Astrocyte (in vitro differentiated cells and primary cell): ENCODE results near the gene PTPN6. TPM values are rescaled to one million over a fixed set of nuclear protein-coding genes. Genes with fewer than 3 reads are reported as not detected.
A peak's percentile ranks its signal among the peaks of the same experiment; 100 is the strongest.

Experiments
- DNase-seq: peaks from one replicate; pipeline ENCODE4 v3.0.0-alpha.2; 2010; ENCODE audit warnings: low read depth
- FAIRE-seq: peaks from 2 replicates; lab custom pipeline; 2011; peaks lifted over from hg19 to GRCh38; lab: Jason Lieb, UNC
- H2AFZ ChIP-seq: 2 replicates; pipeline ENCODE4 v1.6.0; 2012; ENCODE audit warnings: low read depth, low read length, inconsistent platforms
- H3K27ac ChIP-seq: 2 replicates; pipeline ENCODE4 v1.5.1; 2011; ENCODE audit warnings: low read depth, low read length, inconsistent platforms
- H3K27me3 ChIP-seq: 2 replicates; pipeline ENCODE4 v1.6.0; 2011; ENCODE audit warnings: low read length, inconsistent platforms; ENCODE audit not compliant: insufficient read depth
- H3K36me3 ChIP-seq: 2 replicates; pipeline ENCODE4 v1.5.1; 2011; ENCODE audit warnings: low read length, inconsistent platforms; ENCODE audit not compliant: insufficient read depth
- H3K4me1 ChIP-seq: 2 replicates; pipeline ENCODE4 v1.5.1; 2011; ENCODE audit warnings: low read length, inconsistent platforms; ENCODE audit not compliant: insufficient read depth
- H3K4me2 ChIP-seq: 2 replicates; pipeline ENCODE4 v1.6.0; 2012; ENCODE audit warnings: low read length, inconsistent platforms
- H3K4me3 ChIP-seq: 2 replicates; pipeline ENCODE4 v1.5.1; 2011; ENCODE audit warnings: low read depth, mild to moderate bottlenecking, low read length, inconsistent platforms; ENCODE audit not compliant: insufficient read depth
- H3K79me2 ChIP-seq: 2 replicates; pipeline ENCODE4 v1.6.0; 2012; ENCODE audit warnings: mild to moderate bottlenecking, low read length, inconsistent platforms; ENCODE audit not compliant: insufficient read depth
- H3K9ac ChIP-seq: 2 replicates; pipeline ENCODE4 v1.6.0; 2012; ENCODE audit warnings: mild to moderate bottlenecking, low read length, inconsistent platforms
- H3K9me3 ChIP-seq: 2 replicates; pipeline ENCODE4 v1.5.1; 2012; ENCODE audit warnings: low read depth, mild to moderate bottlenecking, low read length, inconsistent platforms; ENCODE audit not compliant: insufficient read depth
- H4K20me1 ChIP-seq: 2 replicates; pipeline ENCODE4 v1.6.0; 2012; ENCODE audit warnings: low read length, inconsistent platforms; ENCODE audit not compliant: insufficient read depth
- H3K27ac Mint-ChIP-seq: one replicate; pipeline ENCODE4 v1.8.0; 2021; ENCODE audit warnings: mild to moderate bottlenecking, mixed read lengths; ENCODE audit not compliant: unreplicated experiment
- H3K27me3 Mint-ChIP-seq: one replicate; pipeline ENCODE4 v1.8.0; 2021; ENCODE audit warnings: low read depth, mixed read lengths; ENCODE audit not compliant: unreplicated experiment
- H3K36me3 Mint-ChIP-seq: one replicate; pipeline ENCODE4 v1.8.0; 2021; ENCODE audit warnings: low read depth, mixed read lengths; ENCODE audit not compliant: unreplicated experiment
- H3K4me1 Mint-ChIP-seq: one replicate; pipeline ENCODE4 v1.8.0; 2021; ENCODE audit warnings: low read depth, mixed read lengths; ENCODE audit not compliant: unreplicated experiment
- H3K4me3 Mint-ChIP-seq: one replicate; pipeline ENCODE4 v1.8.0; 2021; ENCODE audit warnings: mild to moderate bottlenecking, moderate library complexity, mixed read lengths; ENCODE audit not compliant: unreplicated experiment
- H3K9me3 Mint-ChIP-seq: one replicate; pipeline ENCODE4 v1.8.0; 2021; ENCODE audit warnings: mild to moderate bottlenecking, mixed read lengths; ENCODE audit not compliant: unreplicated experiment
- EZH2 ChIP-seq: IDR thresholded peaks from 2 replicates; pipeline ENCODE4 v1.6.1; 2012; ENCODE audit warnings: mild to moderate bottlenecking, low read length, inconsistent platforms; ENCODE audit not compliant: insufficient read depth
- total RNA-seq: library from RNA; stranded (reverse); gene quantifications from 2 replicates; pipeline ENCODE4 v1.2.1, GENCODE V29; 2021
- TF ChIP-seq, protein P1 (sequence below): IDR thresholded peaks from 2 replicates; pipeline ENCODE4 v1.5.1; 2011; ENCODE audit warnings: low read depth, mild to moderate bottlenecking, inconsistent platforms, low read length, moderate library complexity; ENCODE audit not compliant: insufficient read depth

PTPN6 gene
- total RNA-seq, 1 donor from 2014 or later: 8.9 TPM

DNA sequence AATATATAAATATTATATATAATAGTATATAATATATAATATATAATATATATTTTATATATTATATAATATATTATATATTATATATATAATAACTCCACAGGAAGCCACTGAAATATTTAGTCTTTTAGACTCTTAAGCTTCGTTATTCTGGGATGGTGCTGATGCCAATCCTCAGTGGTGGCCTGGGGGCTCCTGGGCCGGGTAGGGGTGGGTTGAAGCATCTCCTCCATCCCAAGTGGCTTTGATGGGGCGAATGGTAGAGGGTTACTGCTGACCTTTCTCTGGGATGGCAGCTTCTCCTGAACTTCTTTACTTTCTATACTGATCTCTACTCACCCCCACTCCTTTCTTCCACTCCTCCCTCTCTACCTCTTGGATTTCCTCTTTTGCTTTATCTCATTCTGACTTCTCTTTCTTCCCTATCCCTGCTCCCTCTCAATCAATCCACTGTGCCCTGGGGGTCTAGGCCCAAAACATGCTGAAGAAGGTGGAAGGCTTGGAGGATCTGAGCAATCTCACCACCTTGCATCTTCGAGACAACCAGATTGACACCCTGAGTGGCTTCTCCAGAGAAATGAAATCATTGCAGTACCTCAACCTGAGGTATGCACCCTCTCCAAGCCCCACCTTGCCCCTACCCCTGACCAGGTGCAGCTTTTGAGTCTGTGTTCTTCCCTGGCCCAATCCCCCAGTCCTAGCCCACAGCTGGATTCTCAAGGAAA, 41.6 kb upstream of the PTPN6 start:
- H3K4me1 Mint-ChIP-seq: peaks cover 1% of the 10 kb centered on the region
- Histone ChIP-seq H3K27me3 (no peaks in the 10 kb centered on the region), H4K20me1 (no peaks in the 10 kb centered on the region), H3K4me2 (no peak overlapping the region), H3K9ac (no peak overlapping the region), H3K9me3 (no peaks in the 10 kb centered on the region), H3K4me3 (no peak overlapping the region), H3K36me3 (no peaks in the 10 kb centered on the region), H2AFZ (no peak overlapping the region), H3K4me1 (peaks cover 11% of the 10 kb centered on the region), H3K79me2 (no peaks in the 10 kb centered on the region), H3K27ac (no peak overlapping the region)
- peaks cover 5% of the 10 kb centered on the region for H3K27me3 Mint-ChIP-seq
- H3K36me3 Mint-ChIP-seq: no peaks in the 10 kb centered on the region
- no peak for FAIRE-seq
- TF ChIP-seq, protein P1, sequence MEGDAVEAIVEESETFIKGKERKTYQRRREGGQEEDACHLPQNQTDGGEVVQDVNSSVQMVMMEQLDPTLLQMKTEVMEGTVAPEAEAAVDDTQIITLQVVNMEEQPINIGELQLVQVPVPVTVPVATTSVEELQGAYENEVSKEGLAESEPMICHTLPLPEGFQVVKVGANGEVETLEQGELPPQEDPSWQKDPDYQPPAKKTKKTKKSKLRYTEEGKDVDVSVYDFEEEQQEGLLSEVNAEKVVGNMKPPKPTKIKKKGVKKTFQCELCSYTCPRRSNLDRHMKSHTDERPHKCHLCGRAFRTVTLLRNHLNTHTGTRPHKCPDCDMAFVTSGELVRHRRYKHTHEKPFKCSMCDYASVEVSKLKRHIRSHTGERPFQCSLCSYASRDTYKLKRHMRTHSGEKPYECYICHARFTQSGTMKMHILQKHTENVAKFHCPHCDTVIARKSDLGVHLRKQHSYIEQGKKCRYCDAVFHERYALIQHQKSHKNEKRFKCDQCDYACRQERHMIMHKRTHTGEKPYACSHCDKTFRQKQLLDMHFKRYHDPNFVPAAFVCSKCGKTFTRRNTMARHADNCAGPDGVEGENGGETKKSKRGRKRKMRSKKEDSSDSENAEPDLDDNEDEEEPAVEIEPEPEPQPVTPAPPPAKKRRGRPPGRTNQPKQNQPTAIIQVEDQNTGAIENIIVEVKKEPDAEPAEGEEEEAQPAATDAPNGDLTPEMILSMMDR: no peak
- no peak for TF ChIP-seq EZH2
- H3K27ac Mint-ChIP-seq: no peak overlapping the region
- no peaks in the 10 kb centered on the region for H3K9me3 Mint-ChIP-seq
- no peak overlapping the region for H3K4me3 Mint-ChIP-seq
- DNase-seq: no peak

DNA sequence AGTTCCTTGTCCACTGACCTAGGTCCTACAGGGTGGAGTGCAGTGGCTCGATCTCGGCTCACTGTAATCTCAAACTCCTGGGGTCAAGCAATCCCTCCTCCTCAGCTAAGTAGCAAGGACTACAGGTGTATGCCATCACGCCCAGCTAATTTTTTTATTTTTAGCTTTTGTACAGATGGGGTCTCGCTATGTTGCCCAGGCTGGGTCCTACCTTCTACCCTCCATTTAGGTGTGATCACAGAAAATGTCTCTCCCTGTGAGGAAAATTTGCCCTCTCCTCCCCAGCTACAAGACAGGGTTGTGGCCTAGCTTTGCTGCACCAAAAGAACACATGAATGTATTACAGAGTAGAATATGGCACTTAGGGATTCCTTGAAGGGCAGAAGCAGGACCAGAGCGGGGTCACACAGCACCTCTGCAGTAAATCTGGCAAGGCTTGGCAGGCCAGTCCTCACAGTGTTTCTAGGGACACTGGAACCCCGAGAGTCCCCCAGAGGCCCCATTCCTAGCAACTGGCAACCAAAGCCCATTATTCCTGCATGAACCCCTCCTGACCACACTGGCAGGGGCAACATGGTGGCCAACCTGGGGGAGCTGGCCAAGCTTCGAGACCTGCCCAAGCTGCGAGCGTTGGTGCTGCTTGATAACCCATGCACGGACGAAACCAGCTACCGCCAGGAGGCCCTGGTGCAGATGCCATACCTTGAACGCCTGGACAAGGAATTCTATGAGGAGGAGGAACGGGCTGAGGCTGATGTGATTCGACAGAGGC, 38.8 kb upstream of the PTPN6 start:
- Mint-ChIP-seq H3K36me3 (peaks cover 3% of the 10 kb centered on the region), H3K27me3 (peaks cover 5% of the 10 kb centered on the region), H3K27ac (no peak overlapping the region), H3K9me3 (no peaks in the 10 kb centered on the region), H3K4me3 (peak overlapping the region; percentile 75), H3K4me1 (peaks cover 12% of the 10 kb centered on the region)
- Histone ChIP-seq H3K4me3 (no peak overlapping the region), H4K20me1 (no peaks in the 10 kb centered on the region), H3K79me2 (no peaks in the 10 kb centered on the region), H3K4me1 (peaks cover 19% of the 10 kb centered on the region), H3K4me2 (no peak overlapping the region), H3K36me3 (no peaks in the 10 kb centered on the region), H3K9ac (no peak overlapping the region), H3K9me3 (no peaks in the 10 kb centered on the region), H2AFZ (no peak overlapping the region), H3K27me3 (no peaks in the 10 kb centered on the region), H3K27ac (no peak overlapping the region)
- TF ChIP-seq, protein P1: no peak
- TF ChIP-seq EZH2: no peak
- no peak for DNase-seq
- FAIRE-seq: no peak
